HepG2 (cell line): ENCODE measurements around the gene ARL5B. TPM values are rescaled to one million over a fixed set of nuclear protein-coding genes. Genes with fewer than 3 reads are reported as not detected.
"Not testable (repeated sequence)": the region's sequence is repeated elsewhere in the genome, so short reads cannot be mapped to it uniquely, and the experiment has no call there.

Source experiments
- ATAC-seq: fragments of 200-7000 bp; cut with Tn5 transposase; 3 replicates; pipeline ENCODE4 v1.9.1; 2020; ENCODE audit warnings: mild to moderate bottlenecking, moderate library complexity
- BruUV-seq: library from RNA; stranded (reverse); fragments of 400-500 nt; replicated peaks from 2 replicates; lab custom pipeline; 2021; lab: Mats Ljungman, UMichigan
- CTCF ChIA-PET: fragments of 300-600 bp; formaldehyde crosslinking; extraction: SDS; loops from one replicate; lab custom pipeline; 2021; ENCODE audit warnings: low total read pairs, inconsistent platforms, low intra/inter-chr PET ratio; lab: Yijun Ruan, JAX
- POLR2A ChIA-PET: fragments of 350-600 bp; sonication (Branson Sonifier 250); formaldehyde crosslinking; loops from one replicate; lab custom pipeline; 2020; ENCODE audit warnings: antibody characterized with exemption, inconsistent platforms; lab: Yijun Ruan, JAX
- DNase-seq: peaks from one replicate; pipeline ENCODE4 v3.0.0-alpha.2; 2015; ENCODE audit warnings: low spot score
- FAIRE-seq: peaks from 3 replicates; lab custom pipeline; 2011; peaks lifted over from hg19 to GRCh38; lab: Jason Lieb, UNC
- H2AFZ ChIP-seq: one replicate; pipeline ENCODE4 v1.6.1; 2011; ENCODE audit warnings: low read length, inconsistent platforms
- H3K27ac ChIP-seq: fragments of 300-600 bp; 3 replicates; pipeline ENCODE4 v1.8.0; 2011; ENCODE audit warnings: mixed run types, mild to moderate bottlenecking, mixed read lengths, low read length, inconsistent platforms; ENCODE audit not compliant: insufficient read depth; ENCODE audit errors: extremely low read length
- H3K27me3 ChIP-seq, 2 experiments: fragments of 200-600 bp in 1 of 2; 2 replicates in 1 of 2; 3 replicates in 1 of 2; pipeline versions ENCODE4 v1.6.0 to v1.8.0; 2011; ENCODE audit warnings: low read length in 2 of 2, mild to moderate bottlenecking in 2 of 2, moderate library complexity in 2 of 2, inconsistent platforms in 1 of 2; ENCODE audit not compliant: insufficient read depth in 2 of 2, control insufficient read depth in 1 of 2
- H3K36me3 ChIP-seq, 2 experiments: fragments of 200-600 bp in 1 of 2; replicated peaks in 1 of 2; 2 replicates in 1 of 2; 3 replicates in 1 of 2; pipeline versions ENCODE4 v1.5.1 to v1.8.0; 2011; ENCODE audit warnings: low read length in 2 of 2, inconsistent platforms in 1 of 2; ENCODE audit not compliant: insufficient read depth in 2 of 2, control insufficient read depth in 1 of 2
- H3K4me1 ChIP-seq: 2 replicates; pipeline ENCODE4 v1.5.1; 2012; ENCODE audit warnings: low read length, inconsistent platforms; ENCODE audit not compliant: insufficient read depth
- H3K4me2 ChIP-seq: 2 replicates; pipeline ENCODE4 v1.6.0; 2011; ENCODE audit warnings: low read depth, low read length, inconsistent platforms
- H3K4me3 ChIP-seq, 3 experiments: fragments of 200-600 bp in 1 of 3; sonication (generic), shearing (Covaris generic) in 1 of 3; replicated peaks in 1 of 3; 2 replicates each; pipeline ENCODE4 v1.5.1; 2011 to 2016; ENCODE audit warnings: low read length in 3 of 3, inconsistent platforms in 2 of 3, low read depth in 2 of 3, mild to moderate bottlenecking in 2 of 3, control low read depth in 1 of 3, mixed read lengths in 1 of 3; ENCODE audit not compliant: insufficient read depth in 1 of 3
- H3K79me2 ChIP-seq: one replicate; pipeline ENCODE4 v1.6.1; 2011; ENCODE audit warnings: low read length, inconsistent platforms; ENCODE audit not compliant: insufficient read depth
- H3K9ac ChIP-seq: 2 replicates; pipeline ENCODE4 v1.6.0; 2011; ENCODE audit warnings: mild to moderate bottlenecking, low read depth, low read length, inconsistent platforms; ENCODE audit not compliant: insufficient read depth
- H3K9me3 ChIP-seq: 2 replicates; pipeline ENCODE4 v1.5.1; 2012; ENCODE audit warnings: mild to moderate bottlenecking, low read length
- H4K20me1 ChIP-seq: 2 replicates; pipeline ENCODE4 v1.6.0; 2011; ENCODE audit warnings: inconsistent platforms, mild to moderate bottlenecking, low read length, moderate library complexity; ENCODE audit not compliant: insufficient read depth
- FOXA3 ChIP-seq: IDR thresholded peaks from 2 replicates; pipeline ENCODE4 v1.6.1; 2016; ENCODE audit warnings: missing genetic modification reagents, missing compliant biosample characterization
- FOXP1 ChIP-seq, 2 experiments: fragments of 450-650 bp in 1 of 2; IDR thresholded peaks; 2 replicates each; pipeline ENCODE4 v1.6.1; 2017 to 2018; ENCODE audit warnings: antibody characterized with exemption in 1 of 2
- MTA1 ChIP-seq: sonication (generic); formaldehyde crosslinking; IDR thresholded peaks from 2 replicates; pipeline ENCODE4 v1.4.0; 2020; ENCODE audit warnings: missing genetic modification reagents, mild to moderate bottlenecking, borderline replicate concordance
- NR1H2 ChIP-seq: sonication (generic); formaldehyde crosslinking; IDR thresholded peaks from 2 replicates; pipeline ENCODE4 v1.8.1; 2022; ENCODE audit warnings: low read depth, missing genetic modification reagents, borderline replicate concordance
- SOX5 ChIP-seq: IDR thresholded peaks from 2 replicates; pipeline ENCODE4 v1.6.1; 2016; ENCODE audit warnings: borderline replicate concordance
- THAP11 ChIP-seq: IDR thresholded peaks from 2 replicates; pipeline ENCODE4 v1.6.1; 2016; ENCODE audit warnings: missing biosample characterization, missing genetic modification reagents
- TP53 ChIP-seq: sonication (generic); formaldehyde crosslinking; conservative IDR thresholded peaks from 2 replicates; pipeline ENCODE4 v1.4.0; 2020; ENCODE audit warnings: missing genetic modification reagents
- ZBTB21 ChIP-seq: sonication (generic); formaldehyde crosslinking; IDR thresholded peaks from 2 replicates; pipeline ENCODE4 v1.4.0; 2020; ENCODE audit warnings: missing genetic modification reagents
- ZFP36L1 ChIP-seq: sonication (generic); formaldehyde crosslinking; IDR thresholded peaks from 2 replicates; pipeline ENCODE4 v1.8.0; 2022; ENCODE audit warnings: mild to moderate bottlenecking, missing genetic modification reagents, moderate library complexity
- WGBS: methylation state at CpG from one replicate; pipeline ENCODE4 v1.1.6; 2017; ENCODE audit warnings: low lambda C conversion rate; 5-methylcytosine and 5-hydroxymethylcytosine counted together
- in situ Hi-C: cut with HindIII; loops from 2 replicates; pipeline ENCODE4 v1.10.0; 2017; ENCODE audit warnings: low pct_unique_long_range_greater_than_20kb; ENCODE audit not compliant: extremely low pct_ligation_motif_present
- intact Hi-C: fragments of 100-400 bp; cut with micrococcal nuclease; formaldehyde crosslinking; loops from one replicate; pipeline ENCODE4 v1.10.0; 2022; ENCODE audit not compliant: unreplicated experiment
- polyA plus RNA-seq, 8 experiments: library from polyadenylated mRNA; depleted of rRNA in 3 of 8; stranded (reverse) in 7 of 8; unstranded in 1 of 8; fragments of >200 nt; fragmentation: Illumina TruSeq in 4 of 8; extraction: Trizol in 4 of 8; gene quantifications; 2 replicates each; pipeline versions ENCODE4 v1.2.1 to v1.2.3, GENCODE V29; 2011 to 2016; ENCODE audit warnings: low read depth in 4 of 8, missing spikeins in 1 of 8, mixed read lengths in 1 of 8; ENCODE audit not compliant: insufficient read depth in 1 of 8
- total RNA-seq, 5 experiments: library from RNA; depleted of rRNA; stranded (reverse); fragments of >200 nt; fragmentation: Illumina TruSeq; extraction: Trizol; gene quantifications; 2 replicates each; pipeline ENCODE4 v1.2.3, GENCODE V29; 2016; ENCODE audit warnings: low read depth in 1 of 5
- TF ChIP-seq, protein P1 (sequence below): IDR thresholded peaks from 2 replicates; pipeline ENCODE4 v1.4.0; 2020; ENCODE audit warnings: mild to moderate bottlenecking, missing genetic modification reagents

Gene ARL5B
- total and polyA plus RNA-seq, 2 of the 13 experiments (the other 11 are each of a cell fraction or from before 2014, with no cell fraction given): 26.6 to 32.7 TPM

DNA sequence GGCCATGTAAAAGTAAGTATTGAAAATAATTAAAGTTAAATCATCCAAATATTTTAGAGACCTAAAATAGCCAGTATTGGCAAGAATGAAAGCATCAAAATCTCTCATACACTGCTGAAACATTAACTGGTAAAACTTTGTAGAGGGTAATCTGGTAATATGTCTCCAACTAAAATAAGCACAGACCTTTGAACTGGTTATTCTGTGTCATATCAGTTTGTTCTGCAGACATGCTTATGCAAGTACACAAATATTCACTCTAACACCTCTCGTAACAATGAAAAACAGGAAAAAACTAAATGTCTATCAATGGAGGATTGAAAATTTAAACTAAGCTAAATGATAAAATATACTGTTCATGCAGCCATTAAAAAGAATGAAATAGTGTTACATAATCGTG is 19.5 kb upstream of the ARL5B start (continued):
- TF ChIP-seq, protein P1, sequence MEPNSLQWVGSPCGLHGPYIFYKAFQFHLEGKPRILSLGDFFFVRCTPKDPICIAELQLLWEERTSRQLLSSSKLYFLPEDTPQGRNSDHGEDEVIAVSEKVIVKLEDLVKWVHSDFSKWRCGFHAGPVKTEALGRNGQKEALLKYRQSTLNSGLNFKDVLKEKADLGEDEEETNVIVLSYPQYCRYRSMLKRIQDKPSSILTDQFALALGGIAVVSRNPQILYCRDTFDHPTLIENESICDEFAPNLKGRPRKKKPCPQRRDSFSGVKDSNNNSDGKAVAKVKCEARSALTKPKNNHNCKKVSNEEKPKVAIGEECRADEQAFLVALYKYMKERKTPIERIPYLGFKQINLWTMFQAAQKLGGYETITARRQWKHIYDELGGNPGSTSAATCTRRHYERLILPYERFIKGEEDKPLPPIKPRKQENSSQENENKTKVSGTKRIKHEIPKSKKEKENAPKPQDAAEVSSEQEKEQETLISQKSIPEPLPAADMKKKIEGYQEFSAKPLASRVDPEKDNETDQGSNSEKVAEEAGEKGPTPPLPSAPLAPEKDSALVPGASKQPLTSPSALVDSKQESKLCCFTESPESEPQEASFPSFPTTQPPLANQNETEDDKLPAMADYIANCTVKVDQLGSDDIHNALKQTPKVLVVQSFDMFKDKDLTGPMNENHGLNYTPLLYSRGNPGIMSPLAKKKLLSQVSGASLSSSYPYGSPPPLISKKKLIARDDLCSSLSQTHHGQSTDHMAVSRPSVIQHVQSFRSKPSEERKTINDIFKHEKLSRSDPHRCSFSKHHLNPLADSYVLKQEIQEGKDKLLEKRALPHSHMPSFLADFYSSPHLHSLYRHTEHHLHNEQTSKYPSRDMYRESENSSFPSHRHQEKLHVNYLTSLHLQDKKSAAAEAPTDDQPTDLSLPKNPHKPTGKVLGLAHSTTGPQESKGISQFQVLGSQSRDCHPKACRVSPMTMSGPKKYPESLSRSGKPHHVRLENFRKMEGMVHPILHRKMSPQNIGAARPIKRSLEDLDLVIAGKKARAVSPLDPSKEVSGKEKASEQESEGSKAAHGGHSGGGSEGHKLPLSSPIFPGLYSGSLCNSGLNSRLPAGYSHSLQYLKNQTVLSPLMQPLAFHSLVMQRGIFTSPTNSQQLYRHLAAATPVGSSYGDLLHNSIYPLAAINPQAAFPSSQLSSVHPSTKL (CRISPR knock-in tag): peak; percentile 55
- peak; percentile 58; the same call in 1 of the 2 replicates for TF ChIP-seq SOX5
- TF ChIP-seq FOXP1 (IDR thresholded peaks at IDR 0.05): not testable (repeated sequence)
- peak; percentile 40; the same call in 1 of the 2 replicates for TF ChIP-seq FOXP1 (CRISPR knock-in tag; IDR thresholded peaks at IDR 0.05)
- peak; percentile 18; the same call in 1 of the 2 replicates for TF ChIP-seq FOXA3 (CRISPR knock-in tag)
- TF ChIP-seq, all 625 proteins: peak for 17; not testable (repeated sequence) for 608

- Histone ChIP-seq H3K9ac (no peak overlapping the region), H3K36me3 (peaks cover 2 to 20% of the 10 kb centered on the region in 2 experiments; a peak in 4 of 5 replicates), H3K79me2 (peaks cover 42% of the 10 kb centered on the region), H2AFZ (no peak overlapping the region), H3K4me1 (peaks cover 28% of the 10 kb centered on the region), H3K4me2 (no peak overlapping the region), H3K9me3 (no peaks in the 10 kb centered on the region), H3K27me3 (no peaks in the 10 kb centered on the region; a peak in 1 of 5 replicates), H3K27ac (no peak overlapping the region), H4K20me1 (no peaks in the 10 kb centered on the region), H3K4me3 (no peak overlapping the region)
- FAIRE-seq (no peak), ATAC-seq (no peak), DNase-seq (no peak)
- intact Hi-C loops (no loop called here), in situ Hi-C loops (no loop called here)
- WGBS: 96% methylated on average over 2 of the region's 2 CpGs
- BruUV-seq: no TSS peak
- ChIA-PET POLR2A (no interaction called here), CTCF (no interaction called here)
- TF ChIP-seq TP53 (no peak), ZFP36L1 (CRISPR knock-in tag) (no peak), MTA1 (no peak), NR1H2 (CRISPR knock-in tag) (no peak), THAP11 (no peak), ZBTB21 (CRISPR knock-in tag) (no peak)
These were observed 12.1 kb upstream of the ARL5B start for GRCh38 chr10:18647151-18647550.
